Activated CD8-positive, alpha-beta memory T cell treated with anti-CD3 and anti-CD28 coated beads for 4 hours (primary cell): ENCODE results near the gene ADM2.
"Not testable (repeated sequence)": the region's sequence is repeated elsewhere in the genome, so short reads cannot be mapped to it uniquely, and the experiment has no call there.

Experiments
- DNase-seq, 2 donors: peaks; one replicate each; pipeline ENCODE4 v3.0.0-alpha.2; 2020; ENCODE audit warnings: low read depth in 2 of 2

Gene ADM2

GRCh38 chr22:50481440-50482106, at the start of gene ADM2:
ADM2 (plus strand) TSS chr22:50481543; CDS start chr22:50481848, 305 bp downstream.
- DNase-seq = peak in 1 of 2 donors; percentile 31

- no peak for DNase-seq
Measured at GRCh38 chr22:50432131-50432876, 49.0 kb upstream of the ADM2 start.

GRCh38 chr22:50432877-50433510, 48.3 kb upstream of the ADM2 start:
- not testable (repeated sequence) for DNase-seq

GRCh38 chr22:50434849-50435248, 46.5 kb upstream of the ADM2 start:
- no peak for DNase-seq

GRCh38 chr22:50435291-50436014, 45.9 kb upstream of the ADM2 start:
- DNase-seq = no peak

GRCh38 chr22:50436015-50436830, 45.1 kb upstream of the ADM2 start:
- DNase-seq = no peak

- no peak for DNase-seq
Measured at GRCh38 chr22:50436841-50437341, 44.5 kb upstream of the ADM2 start.

- DNase-seq = no peak
Measured at GRCh38 chr22:50437511-50438304, 43.6 kb upstream of the ADM2 start.

- no peak for DNase-seq
Measured at GRCh38 chr22:50438305-50439275, 42.8 kb upstream of the ADM2 start.

GRCh38 chr22:50439314-50439870, 42.0 kb upstream of the ADM2 start:
- DNase-seq = no peak

- DNase-seq = no peak
Measured at GRCh38 chr22:50439871-50440331, 41.4 kb upstream of the ADM2 start.

GRCh38 chr22:50440544-50441249, 40.6 kb upstream of the ADM2 start:
- no peak for DNase-seq

GRCh38 chr22:50441428-50441993, 39.8 kb upstream of the ADM2 start:
- no peak for DNase-seq

- no peak for DNase-seq
Measured at GRCh38 chr22:50443197-50443596, 38.1 kb upstream of the ADM2 start.

- no peak for DNase-seq
Measured at GRCh38 chr22:50443801-50444625, 37.3 kb upstream of the ADM2 start.

- DNase-seq = no peak
Measured at GRCh38 chr22:50444663-50445062, 36.7 kb upstream of the ADM2 start.
